Glutamatergic neuron (in vitro differentiated cells): ENCODE results near the gene NSL1. TPM values are rescaled to one million over a fixed set of nuclear protein-coding genes. Genes with fewer than 3 reads are reported as not detected.

Experiments used
- DNase-seq: peaks from one replicate; pipeline ENCODE4 v3.0.0; 2022
- H3K27ac Mint-ChIP-seq: one replicate; pipeline ENCODE4 v1.8.0; 2020; ENCODE audit warnings: mild to moderate bottlenecking, mixed read lengths, inconsistent platforms; ENCODE audit not compliant: unreplicated experiment
- H3K27me3 Mint-ChIP-seq: one replicate; pipeline ENCODE4 v1.8.0; 2020; ENCODE audit warnings: mild to moderate bottlenecking, moderate library complexity, mixed read lengths, inconsistent platforms; ENCODE audit not compliant: unreplicated experiment
- H3K36me3 Mint-ChIP-seq: one replicate; pipeline ENCODE4 v1.8.0; 2020; ENCODE audit warnings: mild to moderate bottlenecking, mixed read lengths, inconsistent platforms; ENCODE audit not compliant: unreplicated experiment
- H3K4me1 Mint-ChIP-seq: one replicate; pipeline ENCODE4 v1.8.0; 2020; ENCODE audit warnings: mild to moderate bottlenecking, low read depth, mixed read lengths, inconsistent platforms; ENCODE audit not compliant: unreplicated experiment
- H3K4me3 Mint-ChIP-seq: one replicate; pipeline ENCODE4 v1.8.0; 2020; ENCODE audit warnings: mild to moderate bottlenecking, mixed read lengths, inconsistent platforms; ENCODE audit not compliant: unreplicated experiment
- H3K9me3 Mint-ChIP-seq: one replicate; pipeline ENCODE4 v1.8.0; 2020; ENCODE audit warnings: mild to moderate bottlenecking, moderate library complexity, mixed read lengths, inconsistent platforms; ENCODE audit not compliant: unreplicated experiment
- total RNA-seq: library from RNA; stranded (reverse); fragmentation: NEBNext Ultra II Directional; extraction: Animal tissue kit (Norgen Biotek cat#: 25700); gene quantifications from one replicate; pipeline ENCODE4 v1.2.1, GENCODE V29; 2021; ENCODE audit not compliant: unreplicated experiment
- TF ChIP-seq, protein P1 (sequence below): fragments of 200-600 bp; sonication (generic); IDR thresholded peaks from one replicate; pipeline ENCODE4 v1.5.0; 2021; ENCODE audit not compliant: partially characterized antibody, unreplicated experiment

Gene NSL1
- total RNA-seq, 1 donor from 2014 or later: 35.0 TPM

DNA sequence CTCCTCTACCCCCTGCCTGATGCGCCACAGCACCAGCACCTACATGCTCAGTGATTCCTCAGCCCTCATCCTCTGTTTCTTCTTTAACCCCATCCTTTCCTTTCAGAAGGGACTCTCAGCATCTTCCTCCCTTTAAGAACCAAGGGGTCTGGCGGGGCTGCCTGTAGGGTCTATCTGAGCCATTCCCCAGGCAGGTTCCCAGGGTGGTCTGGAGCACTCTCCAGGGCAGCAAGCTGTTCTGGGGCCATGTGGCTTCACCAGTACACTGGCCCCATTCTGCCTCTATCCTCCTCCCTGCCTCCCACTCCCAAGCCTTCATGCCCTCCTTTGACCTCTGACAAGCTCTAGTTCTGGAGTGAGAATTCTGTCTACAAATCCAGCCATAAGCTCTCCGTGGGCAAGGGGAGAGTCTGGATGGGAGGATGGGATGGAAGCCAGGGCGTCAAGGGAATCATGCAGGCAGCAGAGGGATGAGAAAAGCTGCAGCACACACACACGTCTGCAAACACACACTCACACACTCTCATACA is 102.3 kb downstream of the NSL1 start:
- no peak overlapping the region for H3K27ac Mint-ChIP-seq
- TF ChIP-seq, protein P1, sequence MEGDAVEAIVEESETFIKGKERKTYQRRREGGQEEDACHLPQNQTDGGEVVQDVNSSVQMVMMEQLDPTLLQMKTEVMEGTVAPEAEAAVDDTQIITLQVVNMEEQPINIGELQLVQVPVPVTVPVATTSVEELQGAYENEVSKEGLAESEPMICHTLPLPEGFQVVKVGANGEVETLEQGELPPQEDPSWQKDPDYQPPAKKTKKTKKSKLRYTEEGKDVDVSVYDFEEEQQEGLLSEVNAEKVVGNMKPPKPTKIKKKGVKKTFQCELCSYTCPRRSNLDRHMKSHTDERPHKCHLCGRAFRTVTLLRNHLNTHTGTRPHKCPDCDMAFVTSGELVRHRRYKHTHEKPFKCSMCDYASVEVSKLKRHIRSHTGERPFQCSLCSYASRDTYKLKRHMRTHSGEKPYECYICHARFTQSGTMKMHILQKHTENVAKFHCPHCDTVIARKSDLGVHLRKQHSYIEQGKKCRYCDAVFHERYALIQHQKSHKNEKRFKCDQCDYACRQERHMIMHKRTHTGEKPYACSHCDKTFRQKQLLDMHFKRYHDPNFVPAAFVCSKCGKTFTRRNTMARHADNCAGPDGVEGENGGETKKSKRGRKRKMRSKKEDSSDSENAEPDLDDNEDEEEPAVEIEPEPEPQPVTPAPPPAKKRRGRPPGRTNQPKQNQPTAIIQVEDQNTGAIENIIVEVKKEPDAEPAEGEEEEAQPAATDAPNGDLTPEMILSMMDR: no peak
- H3K9me3 Mint-ChIP-seq: peaks cover 4% of the 10 kb centered on the region
- H3K4me3 Mint-ChIP-seq: no peak overlapping the region
- DNase-seq: no peak
- H3K4me1 Mint-ChIP-seq: no peaks in the 10 kb centered on the region
- H3K36me3 Mint-ChIP-seq: no peaks in the 10 kb centered on the region
- no peaks in the 10 kb centered on the region for H3K27me3 Mint-ChIP-seq

- TF ChIP-seq, protein P1: no peak
- no peaks in the 10 kb centered on the region for H3K4me1 Mint-ChIP-seq
- H3K27ac Mint-ChIP-seq: no peak overlapping the region
- no peak for DNase-seq
- H3K9me3 Mint-ChIP-seq: peaks cover 4% of the 10 kb centered on the region
- no peak overlapping the region for H3K4me3 Mint-ChIP-seq
- peaks cover 3% of the 10 kb centered on the region for H3K27me3 Mint-ChIP-seq
- H3K36me3 Mint-ChIP-seq: no peaks in the 10 kb centered on the region
These were observed 103.1 kb downstream of the NSL1 start for GRCh38 chr1:212688341-212689047.

- H3K27me3 Mint-ChIP-seq: peaks cover 7% of the 10 kb centered on the region
- no peaks in the 10 kb centered on the region for H3K4me1 Mint-ChIP-seq
- H3K9me3 Mint-ChIP-seq: peaks cover 4% of the 10 kb centered on the region
- TF ChIP-seq, protein P1: no peak
- H3K27ac Mint-ChIP-seq: no peak overlapping the region
- H3K4me3 Mint-ChIP-seq: no peak overlapping the region
- DNase-seq: no peak
- no peaks in the 10 kb centered on the region for H3K36me3 Mint-ChIP-seq
These were observed 103.8 kb downstream of the NSL1 start for GRCh38 chr1:212687811-212688210.

- Mint-ChIP-seq H3K4me1 (no peaks in the 10 kb centered on the region), H3K9me3 (peaks cover 4% of the 10 kb centered on the region), H3K4me3 (no peak overlapping the region), H3K27ac (no peak overlapping the region), H3K36me3 (no peaks in the 10 kb centered on the region), H3K27me3 (peaks cover 7% of the 10 kb centered on the region)
- no peak for DNase-seq
- TF ChIP-seq, protein P1: no peak
These were observed 105.0 kb downstream of the NSL1 start for GRCh38 chr1:212686591-212686990.

DNA sequence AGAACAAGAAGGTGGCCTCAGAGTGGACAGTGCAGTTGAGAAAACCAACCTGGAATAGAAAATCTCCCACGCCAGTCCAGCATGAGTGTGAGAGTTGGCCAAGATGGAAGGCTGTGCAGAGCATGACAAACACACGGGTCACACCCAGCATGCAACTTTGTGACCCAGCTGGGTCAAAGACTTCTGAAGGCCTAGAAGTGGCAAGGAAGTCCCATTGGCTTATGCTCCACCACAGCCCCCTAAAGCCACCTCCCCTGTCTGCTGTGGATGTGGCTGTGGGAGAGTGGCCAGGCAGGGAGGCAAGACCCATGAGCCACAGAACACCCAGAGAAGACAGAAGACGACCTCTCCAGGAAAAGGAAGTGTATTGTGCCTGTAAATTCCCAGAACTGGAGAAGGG is 105.5 kb downstream of the NSL1 start:
- TF ChIP-seq, protein P1: no peak
- Mint-ChIP-seq H3K4me3 (no peak overlapping the region), H3K36me3 (no peaks in the 10 kb centered on the region), H3K9me3 (peaks cover 4% of the 10 kb centered on the region), H3K27ac (no peak overlapping the region), H3K27me3 (peaks cover 7% of the 10 kb centered on the region), H3K4me1 (no peaks in the 10 kb centered on the region)
- DNase-seq: no peak
